ENCODE measurements around the gene RAD50.

DNA sequence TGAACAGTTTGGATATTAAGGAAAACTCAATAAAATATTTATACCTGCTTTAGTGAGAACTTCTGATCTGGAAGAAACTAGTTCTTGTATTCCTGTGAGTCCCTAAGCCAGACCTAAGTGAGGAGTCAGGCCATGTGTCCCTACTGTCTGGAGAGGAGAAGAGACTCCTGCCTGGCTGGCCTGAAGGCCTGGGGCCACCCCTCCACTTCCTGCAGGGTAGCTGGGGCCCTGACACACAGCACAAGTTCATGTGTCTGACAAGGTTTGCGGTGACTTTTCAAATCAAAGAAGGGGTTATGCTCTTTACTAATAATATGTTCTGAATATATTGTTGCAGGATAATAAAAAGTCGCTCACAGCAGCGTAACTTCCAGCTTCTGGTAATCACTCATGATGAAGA lies 85.1 kb downstream of the RAD50 start:
- TF ChIP-seq CTCF (conservative IDR thresholded peaks at IDR 0.05 in 1 of 2, IDR thresholded peaks at IDR 0.05 in 1 of 2; ENCODE audit: extremely low read depth in 1 of 2, insufficient read depth in 1 of 2, low read depth in 1 of 2, low read length in 2 of 2) = no peak
- TF ChIP-seq EZH2 (IDR thresholded peaks at IDR 0.05; ENCODE audit: borderline replicate concordance, low read length) = no peak

Measured in mammary epithelial cell (primary cell).